Erythroblast (primary cell): Measurements from ENCODE around the gene IL15.

Experiments
- GATA1 ChIP-seq: IDR thresholded peaks from 2 replicates; pipeline ENCODE4 v1.6.1; 2011; ENCODE audit warnings: low read depth, mild to moderate bottlenecking, control low read depth, low read length, moderate library complexity
- POLR2A ChIP-seq: IDR thresholded peaks from 2 replicates; pipeline ENCODE4 v1.6.1; 2011; ENCODE audit warnings: mild to moderate bottlenecking, low read length

- TF ChIP-seq POLR2A (no peak), GATA1 (no peak)
These were observed 145.8 kb downstream of the IL15 start for GRCh38 chr4:141782205-141782604.
